ENCODE measurements around the gene KCNK16.

Gene KCNK16

DNA sequence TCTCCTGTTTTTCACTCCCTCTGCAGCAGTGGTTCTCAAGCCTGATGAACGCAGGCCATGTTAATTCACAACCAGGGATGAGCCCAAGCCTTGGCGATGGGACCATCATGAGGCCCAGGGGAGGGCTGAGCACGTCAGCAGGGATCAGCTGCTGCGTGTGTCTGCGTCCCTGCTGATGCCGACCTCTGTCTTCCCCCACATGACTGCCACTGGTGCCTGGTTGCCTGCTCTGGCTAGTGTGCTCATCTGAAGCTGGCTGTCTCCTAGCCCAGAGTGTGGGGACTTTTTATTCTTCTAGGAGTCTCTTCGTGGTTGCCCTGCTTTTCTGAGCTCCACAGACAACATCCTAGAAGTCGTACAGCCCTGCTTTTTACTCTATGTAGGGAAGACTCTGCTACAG lies 40.8 kb upstream of the KCNK16 start:
- no peak overlapping the region for H3K4me3 ChIP-seq (ENCODE audit: control insufficient read depth, low read depth, low read length)
- TF ChIP-seq, protein P1, sequence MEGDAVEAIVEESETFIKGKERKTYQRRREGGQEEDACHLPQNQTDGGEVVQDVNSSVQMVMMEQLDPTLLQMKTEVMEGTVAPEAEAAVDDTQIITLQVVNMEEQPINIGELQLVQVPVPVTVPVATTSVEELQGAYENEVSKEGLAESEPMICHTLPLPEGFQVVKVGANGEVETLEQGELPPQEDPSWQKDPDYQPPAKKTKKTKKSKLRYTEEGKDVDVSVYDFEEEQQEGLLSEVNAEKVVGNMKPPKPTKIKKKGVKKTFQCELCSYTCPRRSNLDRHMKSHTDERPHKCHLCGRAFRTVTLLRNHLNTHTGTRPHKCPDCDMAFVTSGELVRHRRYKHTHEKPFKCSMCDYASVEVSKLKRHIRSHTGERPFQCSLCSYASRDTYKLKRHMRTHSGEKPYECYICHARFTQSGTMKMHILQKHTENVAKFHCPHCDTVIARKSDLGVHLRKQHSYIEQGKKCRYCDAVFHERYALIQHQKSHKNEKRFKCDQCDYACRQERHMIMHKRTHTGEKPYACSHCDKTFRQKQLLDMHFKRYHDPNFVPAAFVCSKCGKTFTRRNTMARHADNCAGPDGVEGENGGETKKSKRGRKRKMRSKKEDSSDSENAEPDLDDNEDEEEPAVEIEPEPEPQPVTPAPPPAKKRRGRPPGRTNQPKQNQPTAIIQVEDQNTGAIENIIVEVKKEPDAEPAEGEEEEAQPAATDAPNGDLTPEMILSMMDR (IDR thresholded peaks at IDR 0.05; ENCODE audit: control insufficient read depth, insufficient read depth, low read depth, low read length, missing control alignments), result no peak
- DNase-seq (ENCODE audit: low read depth), result no peak

DNA sequence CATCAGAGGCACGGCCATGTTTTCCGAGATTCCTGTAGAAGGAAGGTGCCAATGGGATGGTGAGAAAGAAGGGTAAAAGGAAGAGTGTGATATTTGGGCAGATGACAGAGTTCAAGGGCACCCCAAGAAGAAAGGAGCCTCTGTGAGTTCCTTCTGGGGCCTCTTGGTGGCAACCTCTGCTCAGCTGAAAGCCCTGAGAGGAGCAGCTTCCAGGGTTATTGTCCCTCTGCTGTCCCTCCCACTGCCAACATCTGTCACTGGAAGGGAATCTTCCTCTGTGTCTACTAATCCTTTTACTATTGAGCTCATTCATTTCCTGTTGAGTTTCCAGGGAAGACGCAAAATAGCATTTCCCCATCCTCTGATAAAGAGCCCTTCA lies 40.0 kb upstream of the KCNK16 start:
- H3K4me3 ChIP-seq (ENCODE audit: control insufficient read depth, low read depth, low read length), result no peak overlapping the region
- TF ChIP-seq, protein P1 (IDR thresholded peaks at IDR 0.05; ENCODE audit: control insufficient read depth, insufficient read depth, low read depth, low read length, missing control alignments), result peak; percentile 27
- DNase-seq (ENCODE audit: low read depth), result no peak

DNA sequence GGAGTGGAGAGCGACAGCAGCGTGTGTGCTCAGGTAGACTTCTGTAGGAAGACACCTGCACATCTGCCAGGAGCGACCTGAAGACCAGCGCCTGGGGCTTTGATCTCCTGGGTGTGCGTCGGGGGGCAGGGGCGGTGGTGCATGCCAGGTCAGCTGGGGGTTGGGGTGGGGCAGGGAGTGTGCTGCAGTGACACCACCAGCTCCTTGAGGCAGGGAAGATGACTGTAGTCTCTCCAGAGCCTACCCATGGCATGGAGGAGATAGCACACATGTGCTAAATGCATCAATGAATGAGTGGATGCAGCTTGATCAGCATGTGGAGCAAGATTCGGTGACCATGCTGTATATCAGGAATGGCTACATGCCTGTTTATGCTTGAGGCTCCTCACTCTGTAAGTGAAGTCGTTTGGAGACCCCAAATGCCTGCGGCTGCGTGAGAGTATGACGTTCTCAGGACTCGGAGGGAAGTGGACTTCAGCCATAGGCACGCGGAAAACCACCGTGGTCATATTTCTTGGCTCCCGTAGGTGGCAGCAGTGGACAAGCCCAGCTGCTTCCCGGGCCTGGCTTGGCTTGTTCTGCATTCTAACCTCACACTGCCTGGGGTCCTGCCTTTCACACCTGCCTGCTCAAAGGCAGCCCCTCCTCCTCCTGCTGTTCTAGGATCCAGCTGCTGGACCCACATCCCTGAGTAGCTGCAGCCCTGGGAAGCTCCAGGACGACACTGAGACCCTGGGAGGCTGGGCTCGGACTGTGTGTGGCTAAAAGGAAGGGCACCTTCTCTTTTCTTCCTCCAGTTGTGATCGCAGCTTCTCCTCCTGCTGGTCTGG lies 39.4 kb upstream of the KCNK16 start:
- DNase-seq (ENCODE audit: low read depth), result peak; percentile 27
- H3K4me3 ChIP-seq (ENCODE audit: control insufficient read depth, low read depth, low read length), result no peak overlapping the region
- TF ChIP-seq, protein P1 (IDR thresholded peaks at IDR 0.05; ENCODE audit: control insufficient read depth, insufficient read depth, low read depth, low read length, missing control alignments), result peak; percentile 91

DNA sequence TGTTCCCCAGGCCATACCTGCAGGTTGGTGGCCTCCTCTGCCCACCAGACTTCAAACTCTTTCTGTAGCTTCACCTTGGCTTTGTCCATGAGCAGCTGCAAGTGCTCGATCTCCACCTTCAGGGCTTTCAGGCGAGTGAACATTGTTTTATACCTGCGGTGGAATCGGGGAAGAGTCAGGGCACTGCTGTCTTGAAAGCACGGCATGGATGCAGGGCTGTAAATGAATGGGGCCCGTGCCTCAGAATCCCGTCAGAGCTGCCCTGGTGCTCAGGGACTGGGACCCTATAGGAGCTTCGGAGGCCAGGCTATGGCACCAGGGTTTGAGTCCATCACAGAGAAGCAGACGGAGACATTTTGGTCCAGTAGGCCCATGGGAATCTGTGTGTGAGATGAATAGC lies 37.9 kb upstream of the KCNK16 start:
- no peak overlapping the region for H3K4me3 ChIP-seq (ENCODE audit: control insufficient read depth, low read depth, low read length)
- TF ChIP-seq, protein P1 (IDR thresholded peaks at IDR 0.05; ENCODE audit: control insufficient read depth, insufficient read depth, low read depth, low read length, missing control alignments), result no peak
- DNase-seq (ENCODE audit: low read depth), result no peak

DNA sequence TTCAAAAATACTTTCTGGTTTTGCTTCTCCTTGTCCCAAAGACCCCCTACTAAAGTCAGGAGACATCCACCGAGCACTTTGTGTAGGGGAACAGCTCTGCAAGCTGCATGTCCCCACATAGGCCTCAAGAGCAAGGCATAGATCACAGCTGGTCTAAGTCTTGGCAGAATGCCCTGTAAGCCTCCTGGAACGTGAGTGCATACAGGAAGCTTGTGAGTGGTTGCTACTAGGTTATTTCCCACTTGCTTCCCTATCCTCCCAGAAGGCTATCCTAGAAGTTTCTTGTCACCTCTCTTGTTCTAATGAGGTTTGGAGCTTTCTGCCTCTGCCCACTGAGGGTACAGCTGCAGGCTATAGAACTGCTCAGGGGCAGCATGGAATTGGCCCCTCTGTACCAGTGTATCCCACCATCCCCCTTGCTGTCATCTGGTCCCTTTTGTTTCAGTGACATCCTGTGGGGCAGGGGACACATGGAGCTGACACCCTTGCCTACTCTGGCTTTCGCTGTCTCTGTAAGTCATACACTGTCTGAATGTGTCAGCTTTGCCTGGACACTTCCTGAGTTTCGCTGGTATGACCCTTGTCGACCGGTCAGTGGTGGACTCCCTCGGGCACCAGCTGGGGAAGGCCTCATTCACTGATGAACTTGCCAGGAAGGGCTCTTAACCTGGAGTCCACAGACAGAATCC lies 35.6 kb upstream of the KCNK16 start:
- DNase-seq (ENCODE audit: low read depth), result no peak
- TF ChIP-seq, protein P1 (IDR thresholded peaks at IDR 0.05; ENCODE audit: control insufficient read depth, insufficient read depth, low read depth, low read length, missing control alignments), result no peak
- H3K4me3 ChIP-seq (ENCODE audit: control insufficient read depth, low read depth, low read length), result no peak overlapping the region

DNA sequence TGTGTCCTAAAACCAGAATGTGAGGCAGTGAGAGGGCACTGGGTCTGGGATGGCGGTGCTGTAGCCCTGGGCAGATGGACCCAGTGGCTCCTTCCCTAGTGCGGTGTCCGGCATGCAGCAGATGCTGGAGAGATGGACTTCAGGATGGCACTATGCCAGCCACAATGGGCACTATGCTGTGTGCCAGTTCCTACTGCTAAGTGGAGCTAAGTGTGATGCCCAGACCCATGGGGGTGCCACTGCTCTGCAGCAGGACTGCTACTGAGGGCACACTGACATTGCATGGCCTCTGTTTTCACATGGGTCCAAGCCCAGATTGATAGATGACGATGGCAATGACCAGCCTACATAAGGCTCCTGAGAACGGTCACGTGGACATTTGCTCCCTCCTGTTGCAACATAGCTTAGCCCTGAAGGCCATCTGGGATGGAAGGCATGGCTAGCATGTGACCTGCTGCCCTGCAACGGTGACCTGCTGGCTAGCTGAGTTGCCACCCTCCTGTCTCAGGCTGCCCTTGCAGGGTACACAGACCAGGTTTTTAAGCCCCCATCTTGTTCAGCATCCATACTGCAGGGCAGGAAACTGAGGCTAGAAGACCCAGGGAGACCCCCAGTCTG lies 31.3 kb upstream of the KCNK16 start:
- no peak for DNase-seq (ENCODE audit: low read depth)
- TF ChIP-seq, protein P1 (IDR thresholded peaks at IDR 0.05; ENCODE audit: control insufficient read depth, insufficient read depth, low read depth, low read length, missing control alignments), result no peak
- H3K4me3 ChIP-seq (ENCODE audit: control insufficient read depth, low read depth, low read length), result no peak overlapping the region
